ENCODE measurements around the gene STRIP2.

DNA sequence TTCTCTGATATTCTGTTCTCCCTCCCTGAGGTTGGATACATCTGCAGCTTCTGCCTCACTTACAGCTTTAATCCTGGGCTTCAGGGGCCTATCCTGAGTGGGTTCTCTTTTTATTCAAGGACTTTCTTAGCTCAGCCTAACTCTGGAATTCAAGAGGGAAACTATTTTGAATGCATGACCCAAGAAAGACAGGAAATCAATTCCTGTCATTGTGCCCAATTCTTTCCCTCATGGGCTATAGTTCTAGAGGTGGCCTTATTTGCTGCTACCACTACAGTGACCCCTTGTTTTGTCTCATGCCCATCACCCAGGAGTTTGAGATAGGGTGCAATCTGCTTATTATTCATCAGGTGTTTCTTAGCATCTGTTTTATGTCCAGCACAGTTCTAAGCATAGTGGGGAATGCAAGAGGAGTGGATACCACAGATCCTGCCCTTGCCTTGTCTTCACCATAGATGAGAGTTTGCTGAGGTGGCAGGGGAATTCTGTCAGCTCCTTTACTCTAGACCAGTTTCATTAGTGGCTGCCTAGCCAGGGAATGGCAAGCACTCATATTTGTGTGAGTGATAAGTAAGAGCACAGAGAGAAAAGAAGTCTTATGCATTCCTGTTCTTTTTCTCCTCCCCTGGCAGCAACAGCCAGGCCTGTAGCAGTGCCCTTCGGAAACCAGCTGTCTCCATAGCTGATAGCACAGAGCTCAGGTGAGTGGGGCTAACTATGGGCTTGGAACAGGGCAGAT is 19.4 kb downstream of the STRIP2 start:
- TF ChIP-seq CTCF (IDR thresholded peaks at IDR 0.05 in 4 of 5, conservative IDR thresholded peaks at IDR 0.05 in 1 of 5) = no peak
- no peak for TF ChIP-seq POLR2A (IDR thresholded peaks at IDR 0.05)

All from gastrocnemius medialis (tissue), 4 donors.